Esophagus muscularis mucosa (tissue), 4 donors: ENCODE results near the gene CROCC.

ENCODE experiments used
- CTCF ChIP-seq, 3 experiments: fragments of 200-600 bp in 2 of 3; fragments of 450-650 bp in 1 of 3; sonication (generic) in 2 of 3; IDR thresholded peaks; one replicate each; pipeline ENCODE4 v1.5.1; 2017 to 2019; ENCODE audit warnings: antibody characterized with exemption in 3 of 3, mild to moderate bottlenecking in 2 of 3, moderate library complexity in 1 of 3
- EP300 ChIP-seq: sonication (generic); formaldehyde crosslinking; IDR thresholded peaks from one replicate; pipeline ENCODE4 v1.6.1; 2017; ENCODE audit warnings: antibody characterized with exemption
- POLR2A ChIP-seq: fragments of 450-650 bp; IDR thresholded peaks from one replicate; pipeline ENCODE4 v1.6.1; 2017; ENCODE audit warnings: antibody characterized with exemption, moderate library complexity, mild to moderate bottlenecking, low read depth

- TF ChIP-seq EP300 = no peak
- no peak for TF ChIP-seq CTCF (IDR thresholded peaks at IDR 0.05)
- no peak for TF ChIP-seq POLR2A
Observed at GRCh38 chr1:16966282-16966681, 44.6 kb downstream of the CROCC start.
